ENCODE results near the gene EIF4A3.

Gene EIF4A3

DNA sequence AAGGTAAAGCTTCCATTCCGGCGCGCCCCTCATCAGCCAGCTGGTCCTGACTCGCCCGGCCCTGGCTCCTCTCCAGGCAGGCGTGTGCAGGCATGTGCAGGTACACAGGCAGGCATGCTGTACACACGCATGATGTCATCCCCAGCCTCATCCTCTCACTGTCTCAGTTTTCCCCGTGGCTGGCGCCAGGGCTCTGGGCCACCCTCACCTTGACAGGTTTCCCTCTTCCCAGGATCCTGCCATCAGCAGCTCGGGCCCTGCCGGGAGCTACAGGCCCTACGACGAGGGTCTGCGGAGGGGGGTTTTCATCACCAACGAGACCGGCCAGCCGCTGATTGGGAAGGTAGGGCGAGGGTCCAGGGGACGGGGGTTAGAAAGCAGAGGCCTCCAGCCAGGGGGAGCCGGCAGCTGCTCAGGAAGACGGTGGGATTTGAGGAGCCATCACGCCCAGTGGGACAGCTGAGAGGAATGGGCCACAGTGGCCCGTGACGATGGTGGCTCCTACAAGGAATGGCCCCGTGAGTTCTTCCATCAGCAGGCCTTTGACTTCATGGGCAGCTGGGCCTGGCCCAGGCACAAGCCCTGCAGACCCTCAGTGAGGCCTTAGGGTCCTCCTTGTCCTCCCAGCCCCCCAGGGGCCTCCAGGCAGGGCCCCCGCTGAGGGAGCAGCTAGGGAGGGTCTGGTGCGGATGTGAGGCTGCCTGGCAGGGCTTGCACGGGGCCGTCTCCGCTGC, 37.0 kb downstream of the EIF4A3 start:
- Histone ChIP-seq H3K27me3 (ENCODE audit: insufficient read depth, low read length, poor library complexity) (no peaks in the 10 kb centered on the region), H3K4me3 (ENCODE audit: low read depth in 1 of 2, low read length in 2 of 2) (no peak overlapping the region), H3K4me2 (ENCODE audit: insufficient read depth, low read length) (no peak overlapping the region), H3K9me3 (ENCODE audit: insufficient read depth, low read length, severe bottlenecking) (no peaks in the 10 kb centered on the region), H3K79me2 (ENCODE audit: insufficient read depth, low read length) (no peaks in the 10 kb centered on the region), H3K27ac (ENCODE audit: low read length) (no peak overlapping the region), H3K4me1 (ENCODE audit: insufficient read depth, low read length) (peaks cover under 1% of the 10 kb centered on the region; the same call in 1 of the 2 replicates), H2AFZ (ENCODE audit: low read depth, low read length) (no peak overlapping the region), H3K9ac (ENCODE audit: low read depth, low read length) (no peak overlapping the region), H4K20me1 (ENCODE audit: insufficient read depth, low read length) (no peaks in the 10 kb centered on the region), H3K36me3 (ENCODE audit: insufficient read depth, low read length) (no peaks in the 10 kb centered on the region)
- no peak for ATAC-seq (ENCODE audit: insufficient read depth, low read depth)
- DNase-seq: no peak
- no peak for TF ChIP-seq EZH2 (IDR thresholded peaks at IDR 0.05; ENCODE audit: borderline replicate concordance, low read depth, low read length, severe bottlenecking)
- TF ChIP-seq, protein P1, sequence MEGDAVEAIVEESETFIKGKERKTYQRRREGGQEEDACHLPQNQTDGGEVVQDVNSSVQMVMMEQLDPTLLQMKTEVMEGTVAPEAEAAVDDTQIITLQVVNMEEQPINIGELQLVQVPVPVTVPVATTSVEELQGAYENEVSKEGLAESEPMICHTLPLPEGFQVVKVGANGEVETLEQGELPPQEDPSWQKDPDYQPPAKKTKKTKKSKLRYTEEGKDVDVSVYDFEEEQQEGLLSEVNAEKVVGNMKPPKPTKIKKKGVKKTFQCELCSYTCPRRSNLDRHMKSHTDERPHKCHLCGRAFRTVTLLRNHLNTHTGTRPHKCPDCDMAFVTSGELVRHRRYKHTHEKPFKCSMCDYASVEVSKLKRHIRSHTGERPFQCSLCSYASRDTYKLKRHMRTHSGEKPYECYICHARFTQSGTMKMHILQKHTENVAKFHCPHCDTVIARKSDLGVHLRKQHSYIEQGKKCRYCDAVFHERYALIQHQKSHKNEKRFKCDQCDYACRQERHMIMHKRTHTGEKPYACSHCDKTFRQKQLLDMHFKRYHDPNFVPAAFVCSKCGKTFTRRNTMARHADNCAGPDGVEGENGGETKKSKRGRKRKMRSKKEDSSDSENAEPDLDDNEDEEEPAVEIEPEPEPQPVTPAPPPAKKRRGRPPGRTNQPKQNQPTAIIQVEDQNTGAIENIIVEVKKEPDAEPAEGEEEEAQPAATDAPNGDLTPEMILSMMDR (IDR thresholded peaks at IDR 0.05; ENCODE audit: borderline replicate concordance, extremely low read depth, low read length, poor library complexity, severe bottlenecking): no peak

DNA sequence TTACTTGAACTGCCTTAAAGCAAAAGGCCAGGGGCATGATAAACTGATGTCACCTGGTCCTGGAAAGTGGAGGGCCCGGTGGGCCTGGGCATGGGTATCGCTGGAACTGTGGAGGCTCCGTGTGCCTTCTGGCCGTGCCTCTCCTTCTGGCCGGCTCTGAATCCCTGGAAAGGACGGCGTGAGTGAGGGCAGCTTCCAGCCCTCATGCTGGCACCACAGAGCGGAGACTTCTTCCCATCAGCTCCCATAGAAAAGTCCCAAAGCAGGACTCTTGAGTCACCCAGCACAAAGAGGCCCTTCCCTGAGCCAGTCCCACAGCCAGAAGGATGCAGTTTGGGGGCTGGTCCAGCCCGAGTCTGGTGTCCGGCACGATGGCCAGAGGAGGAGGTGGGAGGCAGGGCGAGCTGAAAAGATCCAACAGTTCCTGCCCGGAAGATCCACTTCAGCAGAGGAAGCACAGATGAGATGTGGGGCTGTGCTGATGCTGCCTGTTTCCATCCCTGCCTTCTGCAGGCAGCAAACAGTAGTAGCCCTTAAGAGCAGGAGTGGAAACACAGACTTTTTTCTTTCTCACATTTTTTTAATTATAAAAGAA, 37.8 kb downstream of the EIF4A3 start:
- no peak overlapping the region for H3K27ac ChIP-seq (ENCODE audit: low read length)
- TF ChIP-seq EZH2 (IDR thresholded peaks at IDR 0.05; ENCODE audit: borderline replicate concordance, low read depth, low read length, severe bottlenecking): no peak
- TF ChIP-seq, protein P1 (IDR thresholded peaks at IDR 0.05; ENCODE audit: borderline replicate concordance, extremely low read depth, low read length, poor library complexity, severe bottlenecking): no peak
- no peaks in the 10 kb centered on the region for H3K27me3 ChIP-seq (ENCODE audit: insufficient read depth, low read length, poor library complexity)
- no peaks in the 10 kb centered on the region for H3K4me1 ChIP-seq (ENCODE audit: insufficient read depth, low read length)
- no peak overlapping the region for H3K4me3 ChIP-seq (ENCODE audit: low read depth in 1 of 2, low read length in 2 of 2)
- H2AFZ ChIP-seq (ENCODE audit: low read depth, low read length): no peak overlapping the region
- no peak for ATAC-seq (ENCODE audit: insufficient read depth, low read depth)
- H3K36me3 ChIP-seq (ENCODE audit: insufficient read depth, low read length): no peaks in the 10 kb centered on the region
- no peaks in the 10 kb centered on the region for H3K79me2 ChIP-seq (ENCODE audit: insufficient read depth, low read length)
- no peaks in the 10 kb centered on the region for H4K20me1 ChIP-seq (ENCODE audit: insufficient read depth, low read length)
- no peak overlapping the region for H3K4me2 ChIP-seq (ENCODE audit: insufficient read depth, low read length)
- H3K9me3 ChIP-seq (ENCODE audit: insufficient read depth, low read length, severe bottlenecking): no peaks in the 10 kb centered on the region
- H3K9ac ChIP-seq (ENCODE audit: low read depth, low read length): no peak overlapping the region
- DNase-seq: no peak

DNA sequence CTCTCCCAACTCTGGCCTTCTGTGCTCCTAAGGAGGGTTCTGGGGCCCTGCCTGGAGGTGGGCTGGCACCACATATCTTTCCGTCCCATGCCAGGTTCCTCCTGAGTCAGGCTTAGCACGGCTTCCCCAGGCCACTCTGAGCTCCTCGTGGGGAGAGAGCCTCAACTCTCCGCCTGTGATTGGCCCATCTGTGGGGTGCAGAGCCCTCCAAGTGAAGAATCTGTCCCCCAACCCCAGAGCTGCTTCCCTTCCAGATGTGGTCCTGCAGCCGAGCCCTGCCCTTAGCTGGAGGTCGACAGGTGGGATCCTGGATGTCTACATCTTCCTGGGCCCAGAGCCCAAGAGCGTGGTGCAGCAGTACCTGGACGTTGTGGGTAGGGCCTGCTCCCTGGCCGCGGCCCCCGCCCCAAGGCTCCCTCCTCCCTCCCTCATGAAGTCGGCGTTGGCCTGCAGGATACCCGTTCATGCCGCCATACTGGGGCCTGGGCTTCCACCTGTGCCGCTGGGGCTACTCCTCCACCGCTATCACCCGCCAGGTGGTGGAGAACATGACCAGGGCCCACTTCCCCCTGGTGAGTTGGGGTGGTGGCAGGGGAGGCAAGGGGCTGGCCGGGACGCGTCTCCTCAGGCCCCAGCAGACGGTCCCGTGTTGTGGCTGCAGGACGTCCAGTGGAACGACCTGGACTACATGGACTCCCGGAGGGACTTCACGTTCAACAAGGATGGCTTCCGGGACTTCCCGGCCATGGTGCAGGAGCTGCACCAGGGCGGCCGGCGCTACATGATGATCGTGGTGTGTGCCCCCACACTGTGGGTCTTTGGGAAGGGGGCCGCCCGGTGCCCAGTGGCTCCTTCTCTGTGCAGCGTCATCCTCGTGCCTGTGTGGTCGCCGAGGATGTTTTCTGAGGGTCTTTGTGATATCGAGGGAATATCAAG, 38.6 kb downstream of the EIF4A3 start:
- Histone ChIP-seq H3K4me1 (ENCODE audit: insufficient read depth, low read length) (no peaks in the 10 kb centered on the region), H3K9me3 (ENCODE audit: insufficient read depth, low read length, severe bottlenecking) (no peaks in the 10 kb centered on the region), H3K27ac (ENCODE audit: low read length) (no peak overlapping the region), H3K79me2 (ENCODE audit: insufficient read depth, low read length) (no peaks in the 10 kb centered on the region), H2AFZ (ENCODE audit: low read depth, low read length) (no peak overlapping the region), H3K9ac (ENCODE audit: low read depth, low read length) (no peak overlapping the region), H3K4me3 (ENCODE audit: low read depth in 1 of 2, low read length in 2 of 2) (no peak overlapping the region), H3K27me3 (ENCODE audit: insufficient read depth, low read length, poor library complexity) (no peaks in the 10 kb centered on the region), H3K4me2 (ENCODE audit: insufficient read depth, low read length) (no peak overlapping the region), H4K20me1 (ENCODE audit: insufficient read depth, low read length) (no peaks in the 10 kb centered on the region), H3K36me3 (ENCODE audit: insufficient read depth, low read length) (no peaks in the 10 kb centered on the region)
- no peak for DNase-seq
- TF ChIP-seq EZH2 (IDR thresholded peaks at IDR 0.05; ENCODE audit: borderline replicate concordance, low read depth, low read length, severe bottlenecking): no peak
- TF ChIP-seq, protein P1 (IDR thresholded peaks at IDR 0.05; ENCODE audit: borderline replicate concordance, extremely low read depth, low read length, poor library complexity, severe bottlenecking): no peak
- ATAC-seq (ENCODE audit: insufficient read depth, low read depth): no peak

All from DND-41 (cell line).